ENCODE data around the gene TBXAS1.

TBXAS1 gene

GRCh38 chr7:140013676-140014075 is 184.6 kb downstream of the TBXAS1 start:
- Histone ChIP-seq H3K27ac (no peak overlapping the region), H3K27me3 (no peaks in the 10 kb centered on the region), H3K9ac (no peak overlapping the region), H3K4me2 (no peak overlapping the region), H4K20me1 (peaks cover 0 to 12% (median 0%) of the 10 kb centered on the region in 11 experiments; a peak in 5 of 22 replicates), H3K4me1 (0 out of 20 replicates have a peak, but pooled peaks cover 0 to 4% (median 0%) of the 10 kb centered on the region in 10 experiments), H3K4me3 (no peak overlapping the region), H3K9me3 (replicated peaks in 1 of 11) (no peaks in the 10 kb centered on the region), H3K36me3 (peaks cover 0 to 25% (median 0%) of the 10 kb centered on the region in 11 experiments; a peak in 4 of 22 replicates)
- TF ChIP-seq Cebpa-rat (IDR thresholded peaks at IDR 0.05), result no peak

GRCh38 chr7:140014123-140014522 is 185.1 kb downstream of the TBXAS1 start:
- H3K4me3 ChIP-seq, result no peak overlapping the region
- no peak overlapping the region for H3K4me2 ChIP-seq
- no peak overlapping the region for H3K9ac ChIP-seq
- peaks cover 0 to 20% (median 0%) of the 10 kb centered on the region in 11 experiments; a peak in 4 of 22 replicates for H3K36me3 ChIP-seq
- H3K9me3 ChIP-seq (replicated peaks in 1 of 11), result no peaks in the 10 kb centered on the region
- H4K20me1 ChIP-seq, result peaks cover 0 to 16% (median 0%) of the 10 kb centered on the region in 11 experiments; a peak in 5 of 22 replicates
- H3K27me3 ChIP-seq, result no peaks in the 10 kb centered on the region
- H3K4me1 ChIP-seq, result 0 out of 20 replicates have a peak, but pooled peaks cover 0 to 4% (median 0%) of the 10 kb centered on the region in 10 experiments
- H3K27ac ChIP-seq, result no peak overlapping the region
- no peak for TF ChIP-seq Cebpa-rat (IDR thresholded peaks at IDR 0.05)

GRCh38 chr7:140015471-140015970 is 186.5 kb downstream of the TBXAS1 start:
- H3K4me1 ChIP-seq, result 0 out of 20 replicates have a peak, but pooled peaks cover 0 to 4% (median 0%) of the 10 kb centered on the region in 10 experiments
- no peak overlapping the region for H3K4me2 ChIP-seq

GRCh38 chr7:140016540-140016939 is 187.5 kb downstream of the TBXAS1 start:
- no peaks in the 10 kb centered on the region for H3K27me3 ChIP-seq
- peaks cover 0 to 25% (median 2%) of the 10 kb centered on the region in 11 experiments; a peak in 7 of 22 replicates for H3K36me3 ChIP-seq
- no peak overlapping the region for H3K4me2 ChIP-seq
- 0 out of 20 replicates have a peak, but pooled peaks cover 0 to 4% (median 0%) of the 10 kb centered on the region in 10 experiments for H3K4me1 ChIP-seq
- H3K4me3 ChIP-seq, result no peak overlapping the region
- no peak overlapping the region for H3K27ac ChIP-seq
- H4K20me1 ChIP-seq, result peaks cover 0 to 21% (median 5%) of the 10 kb centered on the region in 11 experiments; a peak in 7 of 22 replicates
- TF ChIP-seq Cebpa-rat (IDR thresholded peaks at IDR 0.05), result no peak
- H3K9me3 ChIP-seq (replicated peaks in 1 of 11), result no peaks in the 10 kb centered on the region
- H3K9ac ChIP-seq, result no peak overlapping the region

More at GRCh38 chr7:140015471-140015970, 186.5 kb downstream of the TBXAS1 start:
- H3K9ac ChIP-seq, result no peak overlapping the region
- H3K27ac ChIP-seq, result no peak overlapping the region
- H3K9me3 ChIP-seq (replicated peaks in 1 of 11), result no peaks in the 10 kb centered on the region
- H3K27me3 ChIP-seq, result no peaks in the 10 kb centered on the region
- H3K36me3 ChIP-seq, result peaks cover 0 to 19% (median 0%) of the 10 kb centered on the region in 11 experiments; a peak in 4 of 22 replicates
- no peak overlapping the region for H3K4me3 ChIP-seq
- peaks cover 0 to 16% (median 4%) of the 10 kb centered on the region in 11 experiments; a peak in 5 of 22 replicates for H4K20me1 ChIP-seq
- TF ChIP-seq Cebpa-rat (IDR thresholded peaks at IDR 0.05), result no peak

- Histone ChIP-seq H3K27me3 (no peaks in the 10 kb centered on the region), H3K36me3 (peaks cover 0 to 26% (median 4%) of the 10 kb centered on the region in 11 experiments; a peak in 7 of 22 replicates), H3K27ac (no peak overlapping the region), H4K20me1 (peaks cover 0 to 26% (median 6%) of the 10 kb centered on the region in 11 experiments; a peak in 7 of 22 replicates), H3K4me2 (no peak overlapping the region), H3K4me1 (0 out of 20 replicates have a peak, but pooled peaks cover 0 to 2% (median 0%) of the 10 kb centered on the region in 10 experiments), H3K4me3 (no peak overlapping the region), H3K9ac (no peak overlapping the region), H3K9me3 (replicated peaks in 1 of 11) (no peaks in the 10 kb centered on the region)
- TF ChIP-seq Cebpa-rat (IDR thresholded peaks at IDR 0.05), result no peak
These were observed 188.0 kb downstream of the TBXAS1 start for GRCh38 chr7:140017034-140017433.

GRCh38 chr7:140017543-140017942 is 188.5 kb downstream of the TBXAS1 start:
- TF ChIP-seq Cebpa-rat (IDR thresholded peaks at IDR 0.05), result no peak
- Histone ChIP-seq H3K27me3 (no peaks in the 10 kb centered on the region), H3K27ac (no peak overlapping the region), H3K9me3 (replicated peaks in 1 of 11) (no peaks in the 10 kb centered on the region), H3K4me3 (no peak overlapping the region), H3K4me1 (no peaks in the 10 kb centered on the region), H3K9ac (no peak overlapping the region), H3K4me2 (no peak overlapping the region), H3K36me3 (peaks cover 2 to 28% (median 6%) of the 10 kb centered on the region in 11 experiments; a peak in 17 of 22 replicates), H4K20me1 (peaks cover 0 to 27% (median 6%) of the 10 kb centered on the region in 11 experiments; a peak in 7 of 22 replicates)

GRCh38 chr7:140018125-140019043 is 189.3 kb downstream of the TBXAS1 start:
- Histone ChIP-seq H3K4me3 (no peak overlapping the region), H3K9ac (no peak overlapping the region), H4K20me1 (peaks cover 0 to 27% (median 6%) of the 10 kb centered on the region in 11 experiments; a peak in 7 of 22 replicates), H3K27ac (no peak overlapping the region), H3K4me1 (no peaks in the 10 kb centered on the region), H3K4me2 (no peak overlapping the region), H3K9me3 (replicated peaks in 1 of 11) (no peaks in the 10 kb centered on the region), H3K36me3 (peaks cover 10 to 28% (median 14%) of the 10 kb centered on the region in 11 experiments; a peak in 21 of 22 replicates), H3K27me3 (no peaks in the 10 kb centered on the region)
- no peak for TF ChIP-seq Cebpa-rat (IDR thresholded peaks at IDR 0.05)

GRCh38 chr7:140019172-140019571 is 190.1 kb downstream of the TBXAS1 start:
- Histone ChIP-seq H3K4me2 (no peak overlapping the region), H3K9me3 (replicated peaks in 1 of 11) (no peaks in the 10 kb centered on the region), H3K27me3 (no peaks in the 10 kb centered on the region), H4K20me1 (peaks cover 0 to 30% (median 6%) of the 10 kb centered on the region in 11 experiments; a peak in 7 of 22 replicates), H3K36me3 (peaks cover 18 to 35% (median 22%) of the 10 kb centered on the region in 11 experiments; a peak in 21 of 22 replicates), H3K9ac (no peak overlapping the region), H3K4me3 (no peak overlapping the region), H3K27ac (no peak overlapping the region), H3K4me1 (no peaks in the 10 kb centered on the region)
- no peak for TF ChIP-seq Cebpa-rat (IDR thresholded peaks at IDR 0.05)

- no peaks in the 10 kb centered on the region for H3K27me3 ChIP-seq
- H3K9ac ChIP-seq, result no peak overlapping the region
- no peaks in the 10 kb centered on the region for H3K4me1 ChIP-seq
- H3K9me3 ChIP-seq (replicated peaks in 1 of 11), result no peaks in the 10 kb centered on the region
- H3K4me3 ChIP-seq, result no peak overlapping the region
- H3K4me2 ChIP-seq, result no peak overlapping the region
- no peak for TF ChIP-seq Cebpa-rat (IDR thresholded peaks at IDR 0.05)
- peaks cover 0 to 30% (median 6%) of the 10 kb centered on the region in 11 experiments; a peak in 7 of 22 replicates for H4K20me1 ChIP-seq
- H3K36me3 ChIP-seq, result peaks cover 22 to 39% (median 26%) of the 10 kb centered on the region in 11 experiments; a peak in 21 of 22 replicates
- H3K27ac ChIP-seq, result no peak overlapping the region
These were observed 190.5 kb downstream of the TBXAS1 start for GRCh38 chr7:140019606-140020005.

All from BLaER1 treated with 17β-estradiol and CSF1 and Interleukin-3, amounts not matched to agents 10 nM and 100 nM (cell line).